Measurements from ENCODE around the gene EIF3F.

GRCh38 chr11:8025816-8026215 lies 38.7 kb downstream of the EIF3F start:
- TF ChIP-seq CTCF (IDR thresholded peaks at IDR 0.05; ENCODE audit: poor library complexity) (no peak), EZH2 (IDR thresholded peaks at IDR 0.05; ENCODE audit: borderline replicate concordance) (no peak), EZH2phosphoT487 (IDR thresholded peaks at IDR 0.05; ENCODE audit: low read depth, severe bottlenecking, unreplicated experiment) (no peak)

Data from hepatocyte (in vitro differentiated cells).